AG09319 (cell line): ENCODE results near the gene LGALS7B.

Source experiments
- DNase-seq: peaks from one replicate; pipeline ENCODE4 v3.0.0-alpha.2; 2010; ENCODE audit warnings: low read depth; ENCODE audit errors: extremely low read depth
- CTCF ChIP-seq: IDR thresholded peaks from 2 replicates; pipeline ENCODE4 v1.5.1; 2011; ENCODE audit warnings: low read depth, mild to moderate bottlenecking, inconsistent platforms, low read length, moderate library complexity

LGALS7B gene

DNA sequence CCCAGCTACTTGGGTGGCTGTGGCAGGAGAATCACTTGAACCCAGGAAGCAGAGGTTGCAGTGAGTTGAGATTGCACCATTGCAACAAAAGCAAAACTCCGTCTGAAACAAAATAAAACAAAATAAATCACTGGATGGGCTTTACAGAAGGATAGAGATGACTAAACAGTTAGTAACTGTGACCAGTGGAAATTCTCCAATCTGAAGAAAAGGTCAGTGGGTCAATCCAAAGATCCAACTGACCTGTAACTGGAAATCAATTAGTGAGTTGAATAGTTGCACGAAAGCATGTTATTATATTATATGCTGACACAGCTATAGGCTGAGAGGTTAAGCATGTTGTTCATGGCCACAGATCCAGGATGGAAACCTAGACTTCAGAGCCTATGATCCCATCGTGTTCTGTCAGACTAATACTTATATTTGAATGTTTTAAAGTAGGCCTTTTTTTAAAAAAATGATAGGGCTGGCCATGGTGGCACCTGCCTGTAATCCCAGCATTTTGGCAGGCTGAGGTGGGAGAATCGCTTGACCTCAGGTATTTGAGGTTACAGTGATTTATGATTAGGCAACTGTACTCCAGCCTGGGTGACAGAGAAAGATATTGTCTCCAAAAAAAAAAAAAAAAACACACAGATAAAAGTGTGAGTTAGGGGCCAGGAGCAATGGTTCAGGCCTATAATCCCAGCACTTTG is 41.2 kb downstream of the LGALS7B start:
- DNase-seq: no peak
- TF ChIP-seq CTCF: no peak

- DNase-seq: peak; percentile 76
- TF ChIP-seq CTCF: no peak
Measured at GRCh38 chr19:38831142-38831605, 42.2 kb downstream of the LGALS7B start.

DNA sequence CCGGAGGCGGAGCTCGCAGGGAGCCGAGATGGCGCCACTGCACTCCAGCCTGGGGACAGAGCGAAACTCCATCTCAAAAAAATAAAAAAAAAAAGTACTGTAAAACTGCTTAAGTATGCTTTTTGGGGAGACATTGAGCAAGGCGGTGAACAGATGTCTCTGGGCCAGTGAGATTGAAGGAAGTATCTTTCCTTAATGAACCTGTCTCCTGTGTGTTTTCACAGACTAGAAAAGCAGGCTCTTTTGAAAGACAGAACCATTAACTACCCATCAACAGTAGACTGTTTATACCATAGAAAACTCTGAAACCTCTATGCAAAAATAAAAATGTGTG is 44.1 kb downstream of the LGALS7B start:
- DNase-seq: no peak
- TF ChIP-seq CTCF: no peak

GRCh38 chr19:38834104-38834490 is 45.1 kb downstream of the LGALS7B start:
- no peak for DNase-seq
- no peak for TF ChIP-seq CTCF

DNA sequence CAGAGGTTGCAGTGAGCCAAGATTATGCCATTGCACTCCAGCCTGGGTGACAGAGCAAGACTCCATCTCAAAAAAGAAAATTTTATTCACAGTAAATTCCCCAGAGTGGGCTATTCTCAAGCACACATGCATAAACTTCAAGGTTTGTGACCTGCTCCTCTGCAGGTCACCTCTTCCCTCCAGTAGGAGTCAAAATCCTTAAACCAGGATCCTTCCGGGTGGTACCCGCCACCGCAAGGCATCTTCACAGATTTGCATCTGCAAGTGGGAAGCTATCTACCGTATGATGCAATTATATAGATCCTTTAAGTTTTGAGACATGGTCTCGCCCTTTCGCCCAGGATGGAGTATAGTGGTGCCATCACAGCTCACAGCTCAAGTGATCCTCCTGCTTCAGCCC is 45.6 kb downstream of the LGALS7B start:
- TF ChIP-seq CTCF: no peak
- no peak for DNase-seq

- DNase-seq: no peak
- no peak for TF ChIP-seq CTCF
Measured at GRCh38 chr19:38836159-38836982, 47.4 kb downstream of the LGALS7B start.

DNA sequence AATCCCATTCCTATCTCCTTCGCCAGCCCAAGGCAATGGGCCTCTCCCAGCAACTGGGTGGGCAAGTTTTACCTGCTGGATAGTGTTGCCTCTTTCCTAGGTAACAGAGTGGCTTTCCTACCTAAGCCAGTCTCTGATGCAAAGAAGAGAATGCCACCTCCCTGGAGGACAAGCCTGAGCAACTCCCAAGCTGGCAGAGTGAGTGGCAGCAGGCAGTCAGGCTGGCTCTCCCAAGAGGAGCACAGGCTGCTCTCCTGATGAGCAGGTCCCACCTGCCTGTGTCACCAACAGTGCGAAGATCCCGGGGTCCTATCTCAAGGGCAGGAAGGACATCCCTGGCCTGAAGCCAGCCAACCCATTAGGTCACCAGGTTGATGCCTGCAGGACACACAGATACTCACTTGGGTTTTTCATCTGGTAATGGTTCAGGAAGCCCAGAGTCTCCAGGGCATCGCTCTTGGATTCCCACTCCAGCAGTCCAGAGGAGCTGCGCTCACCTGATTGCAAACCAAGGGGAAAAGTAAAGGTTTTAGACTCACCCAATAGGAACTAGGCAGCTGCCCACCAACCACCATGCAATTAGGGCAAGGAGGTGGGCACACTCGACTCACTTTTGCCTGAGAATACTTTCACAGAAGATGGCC is 48.1 kb downstream of the LGALS7B start:
- DNase-seq: no peak
- TF ChIP-seq CTCF: no peak
